ENCODE measurements around the gene ABHD2.

The ABHD2 gene

GRCh38 chr15:89167267-89168176 lies 79.3 kb downstream of the ABHD2 start:
- no peaks in the 10 kb centered on the region for H3K79me2 ChIP-seq (ENCODE audit: low read length)
- H2AFZ ChIP-seq (ENCODE audit: low read depth, low read length): no peak overlapping the region
- H3K4me3 ChIP-seq (ENCODE audit: low read length): peak overlapping the region; percentile 39
- no peaks in the 10 kb centered on the region for H3K9me3 ChIP-seq (ENCODE audit: insufficient read depth, low read length)
- H3K9ac ChIP-seq (ENCODE audit: low read length): peak overlapping the region; percentile 22; the same call in 1 of the 2 replicates
- H3K4me2 ChIP-seq (ENCODE audit: low read length): peak overlapping the region; percentile 76
- H3K27ac ChIP-seq (ENCODE audit: low read length): peak overlapping the region; percentile 67
- no peaks in the 10 kb centered on the region for H3K36me3 ChIP-seq (replicated peaks; ENCODE audit: low read depth, low read length)
- H3K4me1 ChIP-seq (ENCODE audit: low read length): peaks cover 21% of the 10 kb centered on the region
- no peaks in the 10 kb centered on the region for H3K27me3 ChIP-seq (ENCODE audit: low read depth, low read length)
- no peaks in the 10 kb centered on the region for H4K20me1 ChIP-seq (ENCODE audit: insufficient read depth, low read length)
- no peak for TF ChIP-seq CTCF (IDR thresholded peaks at IDR 0.05; ENCODE audit: low read depth, low read length)
- no peak for TF ChIP-seq EZH2phosphoT487 (IDR thresholded peaks at IDR 0.05; ENCODE audit: low read depth)

GRCh38 chr15:89168316-89168833 lies 80.1 kb downstream of the ABHD2 start:
- Histone ChIP-seq H3K79me2 (ENCODE audit: low read length) (no peaks in the 10 kb centered on the region), H3K4me3 (ENCODE audit: low read length) (no peak overlapping the region), H3K4me1 (ENCODE audit: low read length) (peaks cover 21% of the 10 kb centered on the region), H4K20me1 (ENCODE audit: insufficient read depth, low read length) (no peaks in the 10 kb centered on the region), H3K9ac (ENCODE audit: low read length) (no peak overlapping the region), H2AFZ (ENCODE audit: low read depth, low read length) (no peak overlapping the region), H3K27me3 (ENCODE audit: low read depth, low read length) (no peaks in the 10 kb centered on the region), H3K27ac (ENCODE audit: low read length) (peak overlapping the region; percentile 67), H3K36me3 (replicated peaks; ENCODE audit: low read depth, low read length) (no peaks in the 10 kb centered on the region), H3K4me2 (ENCODE audit: low read length) (peak overlapping the region; percentile 76), H3K9me3 (ENCODE audit: insufficient read depth, low read length) (no peaks in the 10 kb centered on the region)
- TF ChIP-seq CTCF (IDR thresholded peaks at IDR 0.05; ENCODE audit: low read depth, low read length): no peak
- TF ChIP-seq EZH2phosphoT487 (IDR thresholded peaks at IDR 0.05; ENCODE audit: low read depth): no peak

GRCh38 chr15:89170364-89170763 lies 82.1 kb downstream of the ABHD2 start:
- TF ChIP-seq EZH2phosphoT487 (IDR thresholded peaks at IDR 0.05; ENCODE audit: low read depth): no peak
- no peak for TF ChIP-seq CTCF (IDR thresholded peaks at IDR 0.05; ENCODE audit: low read depth, low read length)
- no peak overlapping the region for H3K27ac ChIP-seq (ENCODE audit: low read length)
- no peak overlapping the region for H3K4me3 ChIP-seq (ENCODE audit: low read length)
- H3K4me2 ChIP-seq (ENCODE audit: low read length): no peak overlapping the region
- H3K27me3 ChIP-seq (ENCODE audit: low read depth, low read length): no peaks in the 10 kb centered on the region
- no peak overlapping the region for H2AFZ ChIP-seq (ENCODE audit: low read depth, low read length)
- H3K79me2 ChIP-seq (ENCODE audit: low read length): no peaks in the 10 kb centered on the region
- no peaks in the 10 kb centered on the region for H3K36me3 ChIP-seq (replicated peaks; ENCODE audit: low read depth, low read length)
- H3K4me1 ChIP-seq (ENCODE audit: low read length): peaks cover 21% of the 10 kb centered on the region
- H3K9me3 ChIP-seq (ENCODE audit: insufficient read depth, low read length): no peaks in the 10 kb centered on the region
- H3K9ac ChIP-seq (ENCODE audit: low read length): no peak overlapping the region
- no peaks in the 10 kb centered on the region for H4K20me1 ChIP-seq (ENCODE audit: insufficient read depth, low read length)

All from OCI-LY3 (cell line).